Keratinocyte (primary cell): ENCODE data around the gene LHFPL6. TPM values are rescaled to one million over a fixed set of nuclear protein-coding genes. Genes with fewer than 3 reads are reported as not detected.

ENCODE experiments used
- DNase-seq: peaks from one replicate; pipeline ENCODE4 v3.0.0-alpha.2; 2011; ENCODE audit warnings: low read depth, missing footprints, low spot score
- FAIRE-seq: peaks from 2 replicates; lab custom pipeline; 2011; peaks lifted over from hg19 to GRCh38; lab: Jason Lieb, UNC
- H2AFZ ChIP-seq: 2 replicates; pipeline ENCODE4 v1.6.0; 2012; ENCODE audit warnings: low read length, control low read depth, inconsistent platforms; ENCODE audit not compliant: control insufficient read depth
- H3K27ac ChIP-seq: 2 replicates; pipeline ENCODE4 v1.5.1; 2011; ENCODE audit warnings: low read length; ENCODE audit not compliant: control insufficient read depth, insufficient read depth
- H3K27me3 ChIP-seq: 3 replicates; pipeline ENCODE4 v1.6.0; 2011; ENCODE audit warnings: low read length; ENCODE audit not compliant: control insufficient read depth, insufficient read depth; ENCODE audit errors: extremely low read depth
- H3K36me3 ChIP-seq, 2 experiments: 2 replicates in 1 of 2; 3 replicates in 1 of 2; pipeline ENCODE4 v1.5.1; 2011; ENCODE audit warnings: low read length in 2 of 2, mild to moderate bottlenecking in 1 of 2; ENCODE audit not compliant: control insufficient read depth in 2 of 2, insufficient read depth in 2 of 2; ENCODE audit errors: extremely low read depth in 1 of 2
- H3K4me1 ChIP-seq: 3 replicates; pipeline ENCODE4 v1.5.1; 2011; ENCODE audit warnings: low read length; ENCODE audit not compliant: control insufficient read depth, insufficient read depth; ENCODE audit errors: extremely low read depth
- H3K4me2 ChIP-seq: 3 replicates; pipeline ENCODE4 v1.6.0; 2011; ENCODE audit warnings: low read depth, low read length; ENCODE audit not compliant: control insufficient read depth, insufficient read depth; ENCODE audit errors: extremely low read depth
- H3K4me3 ChIP-seq, 3 experiments: fragments of 200-600 bp in 1 of 3; sonication (generic) in 1 of 3; 2 replicates in 2 of 3; 3 replicates in 1 of 3; pipeline ENCODE4 v1.5.1; 2011 to 2016; ENCODE audit warnings: low read length in 3 of 3, mild to moderate bottlenecking in 3 of 3, control low read depth in 2 of 3, inconsistent platforms in 1 of 3, low read depth in 1 of 3, mixed read lengths in 1 of 3, mixed run types in 1 of 3, moderate library complexity in 1 of 3; ENCODE audit not compliant: control insufficient read depth in 2 of 3, insufficient read depth in 2 of 3; ENCODE audit errors: extremely low read depth in 1 of 3
- H3K79me2 ChIP-seq: 2 replicates; pipeline ENCODE4 v1.6.0; 2012; ENCODE audit warnings: low read length; ENCODE audit not compliant: control insufficient read depth, insufficient read depth
- H3K9ac ChIP-seq: 3 replicates; pipeline ENCODE4 v1.6.0; 2011; ENCODE audit warnings: low read length; ENCODE audit not compliant: control insufficient read depth, insufficient read depth; ENCODE audit errors: extremely low read depth
- H3K9me1 ChIP-seq: 3 replicates; pipeline ENCODE4 v1.6.0; 2011; ENCODE audit warnings: low read length; ENCODE audit not compliant: control insufficient read depth, insufficient read depth; ENCODE audit errors: extremely low read depth
- H3K9me3 ChIP-seq: 2 replicates; pipeline ENCODE4 v1.5.1; 2012; ENCODE audit warnings: low read depth, low read length; ENCODE audit not compliant: control insufficient read depth
- H4K20me1 ChIP-seq: 3 replicates; pipeline ENCODE4 v1.6.0; 2011; ENCODE audit warnings: low read length; ENCODE audit not compliant: control insufficient read depth, insufficient read depth; ENCODE audit errors: extremely low read depth
- EZH2 ChIP-seq: IDR thresholded peaks from one replicate; pipeline ENCODE4 v1.6.1; 2012; ENCODE audit warnings: inconsistent platforms, mild to moderate bottlenecking, low read length, moderate library complexity
- dilution Hi-C: fragments of 300-500 bp; cut with MboI; formaldehyde crosslinking; loops from one replicate; pipeline ENCODE4 v1.7.0; 2020; ENCODE audit warnings: low sequenced_read_pairs; ENCODE audit not compliant: extremely low pct_ligation_motif_present
- polyA plus RNA-seq, 5 experiments: library from polyadenylated mRNA; depleted of rRNA in 3 of 5; stranded (reverse) in 3 of 5; stranded (forward) in 1 of 5; unstranded in 1 of 5; fragments of >200 nt; gene quantifications; 1 replicate in 1 of 5; 2 replicates in 3 of 5; 3 replicates in 1 of 5; pipeline versions ENCODE4 v1.2.1 to v1.2.3, GENCODE V29; 2011 to 2012; ENCODE audit warnings: missing spikeins in 2 of 5, low read depth in 1 of 5, low replicate concordance in 1 of 5
- TF ChIP-seq, protein P1 (sequence below), 3 experiments: IDR thresholded peaks in 1 of 3; conservative IDR thresholded peaks in 1 of 3; optimal IDR thresholded peaks in 1 of 3; 2 replicates in 2 of 3; 3 replicates in 1 of 3; pipeline versions ENCODE3 to v1.5.1; 2011; ENCODE audit warnings: low read length in 3 of 3, mild to moderate bottlenecking in 3 of 3, moderate library complexity in 2 of 3, control low read depth in 1 of 3, inconsistent platforms in 1 of 3; ENCODE audit not compliant: insufficient read depth in 2 of 3; ENCODE audit errors: extremely low read depth in 1 of 3

LHFPL6 gene
- polyA plus RNA-seq, 1 donor (not counting 4 experiments of a cell fraction or from before 2014, with no cell fraction given) = 15.8 TPM

DNA sequence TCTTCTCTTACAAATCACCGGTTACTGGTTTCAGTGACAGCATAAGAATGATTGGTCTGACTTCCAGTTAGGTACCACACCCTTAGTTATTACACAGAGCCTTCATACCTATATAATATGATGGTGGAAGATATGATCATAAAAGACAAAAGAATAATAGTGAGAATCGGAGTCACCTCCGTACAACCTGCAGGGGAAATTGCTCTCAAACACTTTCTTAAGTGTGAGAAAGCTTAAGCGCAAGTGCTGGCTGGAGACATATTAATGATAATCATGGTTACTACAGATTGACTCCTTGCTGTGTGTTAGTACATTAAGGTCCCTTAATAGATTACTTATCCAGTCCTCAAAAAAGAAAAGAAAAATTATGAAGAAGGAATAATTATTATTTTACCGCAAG lies 1.8 kb upstream of the LHFPL6 start:
- dilution Hi-C loops = no loop called here
- no peak overlapping the region for H3K27ac ChIP-seq
- FAIRE-seq (no peak), DNase-seq (no peak)
- no peak overlapping the region for H3K4me3 ChIP-seq
- no peaks in the 10 kb centered on the region for H3K9me3 ChIP-seq
- no peaks in the 10 kb centered on the region for H3K27me3 ChIP-seq
- no peak overlapping the region for H3K9ac ChIP-seq
- no peak overlapping the region for H3K4me2 ChIP-seq
- H2AFZ ChIP-seq = no peak overlapping the region
- no peaks in the 10 kb centered on the region for H3K9me1 ChIP-seq
- H3K79me2 ChIP-seq = peaks cover 13% of the 10 kb centered on the region
- TF ChIP-seq, protein P1, sequence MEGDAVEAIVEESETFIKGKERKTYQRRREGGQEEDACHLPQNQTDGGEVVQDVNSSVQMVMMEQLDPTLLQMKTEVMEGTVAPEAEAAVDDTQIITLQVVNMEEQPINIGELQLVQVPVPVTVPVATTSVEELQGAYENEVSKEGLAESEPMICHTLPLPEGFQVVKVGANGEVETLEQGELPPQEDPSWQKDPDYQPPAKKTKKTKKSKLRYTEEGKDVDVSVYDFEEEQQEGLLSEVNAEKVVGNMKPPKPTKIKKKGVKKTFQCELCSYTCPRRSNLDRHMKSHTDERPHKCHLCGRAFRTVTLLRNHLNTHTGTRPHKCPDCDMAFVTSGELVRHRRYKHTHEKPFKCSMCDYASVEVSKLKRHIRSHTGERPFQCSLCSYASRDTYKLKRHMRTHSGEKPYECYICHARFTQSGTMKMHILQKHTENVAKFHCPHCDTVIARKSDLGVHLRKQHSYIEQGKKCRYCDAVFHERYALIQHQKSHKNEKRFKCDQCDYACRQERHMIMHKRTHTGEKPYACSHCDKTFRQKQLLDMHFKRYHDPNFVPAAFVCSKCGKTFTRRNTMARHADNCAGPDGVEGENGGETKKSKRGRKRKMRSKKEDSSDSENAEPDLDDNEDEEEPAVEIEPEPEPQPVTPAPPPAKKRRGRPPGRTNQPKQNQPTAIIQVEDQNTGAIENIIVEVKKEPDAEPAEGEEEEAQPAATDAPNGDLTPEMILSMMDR (optimal IDR thresholded peaks at IDR 0.05 in 1 of 3, IDR thresholded peaks at IDR 0.05 in 1 of 3, conservative IDR thresholded peaks at IDR 0.05 in 1 of 3; ENCODE audit: extremely low read depth in 1 of 3, insufficient read depth in 2 of 3, low read length in 3 of 3) = no peak
- TF ChIP-seq EZH2 = no peak
- H3K4me1 ChIP-seq = peaks cover 13% of the 10 kb centered on the region
- H4K20me1 ChIP-seq = no peaks in the 10 kb centered on the region
- H3K36me3 ChIP-seq = peaks cover 0 to 8% of the 10 kb centered on the region in 2 experiments

GRCh38 chr13:39603424-39603947 lies 493 bp upstream of the LHFPL6 start:
- H3K4me2 ChIP-seq = peak overlapping the region; percentile 80
- dilution Hi-C loops = no loop called here
- peaks cover 23% of the 10 kb centered on the region for H3K4me1 ChIP-seq
- no peaks in the 10 kb centered on the region for H3K27me3 ChIP-seq
- H2AFZ ChIP-seq = peak overlapping the region; percentile 74
- peaks cover 16% of the 10 kb centered on the region for H3K79me2 ChIP-seq
- H3K36me3 ChIP-seq = peaks cover 0 to 8% of the 10 kb centered on the region in 2 experiments
- H3K9me3 ChIP-seq = no peaks in the 10 kb centered on the region
- H4K20me1 ChIP-seq = no peaks in the 10 kb centered on the region
- peak overlapping the region; percentile 92 to 94 (median 94) for H3K4me3 ChIP-seq
- TF ChIP-seq, protein P1 (optimal IDR thresholded peaks at IDR 0.05 in 1 of 3, IDR thresholded peaks at IDR 0.05 in 1 of 3, conservative IDR thresholded peaks at IDR 0.05 in 1 of 3; ENCODE audit: extremely low read depth in 1 of 3, insufficient read depth in 2 of 3, low read length in 3 of 3) = no peak
- no peak for TF ChIP-seq EZH2
- no peaks in the 10 kb centered on the region for H3K9me1 ChIP-seq
- H3K9ac ChIP-seq = peak overlapping the region; percentile 85
- H3K27ac ChIP-seq = peak overlapping the region; percentile 56
- peak; percentile 20 for FAIRE-seq
- DNase-seq = no peak
